ENCODE results near the gene CLASRP.

The CLASRP gene

GRCh38 chr19:45087531-45087930, 48.7 kb downstream of the CLASRP start:
- peak; percentile 54 for DNase-seq

DNA sequence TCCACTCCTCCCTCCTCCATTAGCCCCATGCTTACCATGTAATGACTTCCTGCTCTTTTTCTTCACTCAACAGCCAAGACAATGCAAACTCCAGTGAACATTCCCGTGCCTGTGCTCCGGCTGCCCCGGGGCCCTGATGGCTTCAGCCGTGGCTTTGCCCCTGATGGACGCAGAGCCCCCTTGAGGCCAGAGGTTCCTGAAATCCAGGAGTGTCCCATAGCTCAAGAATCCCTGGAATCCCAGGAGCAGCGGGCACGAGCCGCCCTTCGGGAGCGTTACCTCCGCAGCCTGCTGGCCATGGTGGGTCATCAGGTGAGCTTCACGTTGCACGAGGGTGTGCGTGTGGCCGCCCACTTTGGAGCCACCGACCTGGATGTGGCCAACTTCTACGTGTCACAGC, 51.2 kb downstream of the CLASRP start:
- no peak for DNase-seq

DNA sequence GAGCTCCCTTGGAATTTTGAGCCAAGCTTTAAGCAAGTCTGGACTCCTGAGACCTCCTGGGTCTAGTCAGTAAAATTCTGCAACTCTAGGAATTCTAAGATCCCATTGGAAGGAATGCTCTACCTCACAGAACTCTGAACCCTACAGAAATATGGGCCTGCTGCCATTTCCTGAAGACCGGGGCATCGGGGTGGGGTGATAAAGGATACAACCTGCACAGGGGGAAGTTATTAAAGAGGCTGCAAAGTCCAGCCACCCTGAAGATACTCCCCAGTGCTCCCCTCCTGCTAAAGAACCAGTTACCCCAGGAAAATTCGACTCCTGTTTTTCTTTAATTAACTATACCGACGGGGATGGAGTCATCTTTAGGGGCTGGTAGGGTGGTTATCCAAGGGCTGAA, 51.8 kb downstream of the CLASRP start:
- DNase-seq, result no peak

DNA sequence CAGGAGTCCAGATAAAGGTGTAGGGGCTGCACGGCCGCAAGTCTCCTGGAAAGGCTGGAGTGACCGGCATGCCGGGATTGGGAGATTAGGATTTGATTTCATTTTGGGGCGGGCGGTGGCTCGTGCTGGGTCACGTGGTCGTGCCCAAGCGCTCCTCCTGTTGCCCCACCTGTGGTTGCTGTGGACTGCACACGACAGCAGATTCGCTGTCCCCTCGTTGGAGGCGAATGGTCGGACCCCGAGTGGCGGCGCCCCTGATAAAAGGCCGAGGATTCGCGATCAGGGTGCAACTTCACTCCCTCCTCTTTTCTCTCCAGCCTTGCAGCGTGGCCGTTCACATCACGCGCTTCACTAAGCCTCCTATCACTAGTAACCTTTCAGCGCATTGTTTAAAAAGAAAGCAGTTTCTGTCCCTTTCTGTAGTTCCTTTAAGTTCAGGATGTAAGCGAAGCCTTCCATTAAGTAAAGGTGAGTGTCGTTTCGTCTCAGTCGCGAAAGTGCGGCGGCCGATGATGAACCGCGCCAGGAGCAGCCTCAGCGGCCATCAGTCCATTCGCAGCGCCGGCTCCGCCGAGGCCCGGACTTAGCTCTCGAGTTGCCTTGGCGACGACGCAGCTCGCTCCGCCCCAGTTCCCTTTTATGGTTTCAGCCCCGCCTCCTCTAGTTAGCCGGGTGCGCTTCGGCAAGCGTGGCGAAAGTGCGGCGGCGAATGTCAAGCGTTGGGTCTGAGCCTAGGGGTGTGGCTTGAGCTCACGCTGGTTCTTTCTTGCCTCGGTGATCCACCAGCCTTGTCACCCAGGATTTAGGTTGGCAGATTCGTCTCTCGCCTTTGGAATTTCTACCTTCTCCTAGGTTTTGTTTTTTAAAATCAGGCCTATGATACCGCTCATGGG, 52.4 kb downstream of the CLASRP start:
- DNase-seq, result peak; percentile 97

- peak; percentile 83 for DNase-seq
These were observed 54.2 kb downstream of the CLASRP start, which contains the start of gene PPP1R37 for GRCh38 chr19:45092747-45093678. PPP1R37 (plus strand) TSS chr19:45093179; CDS start chr19:45093326, 147 bp downstream.

- DNase-seq, result no peak
These were observed 55.3 kb downstream of the CLASRP start for GRCh38 chr19:45094137-45094536.

GRCh38 chr19:45094707-45095106, 55.9 kb downstream of the CLASRP start:
- DNase-seq, result no peak

DNA sequence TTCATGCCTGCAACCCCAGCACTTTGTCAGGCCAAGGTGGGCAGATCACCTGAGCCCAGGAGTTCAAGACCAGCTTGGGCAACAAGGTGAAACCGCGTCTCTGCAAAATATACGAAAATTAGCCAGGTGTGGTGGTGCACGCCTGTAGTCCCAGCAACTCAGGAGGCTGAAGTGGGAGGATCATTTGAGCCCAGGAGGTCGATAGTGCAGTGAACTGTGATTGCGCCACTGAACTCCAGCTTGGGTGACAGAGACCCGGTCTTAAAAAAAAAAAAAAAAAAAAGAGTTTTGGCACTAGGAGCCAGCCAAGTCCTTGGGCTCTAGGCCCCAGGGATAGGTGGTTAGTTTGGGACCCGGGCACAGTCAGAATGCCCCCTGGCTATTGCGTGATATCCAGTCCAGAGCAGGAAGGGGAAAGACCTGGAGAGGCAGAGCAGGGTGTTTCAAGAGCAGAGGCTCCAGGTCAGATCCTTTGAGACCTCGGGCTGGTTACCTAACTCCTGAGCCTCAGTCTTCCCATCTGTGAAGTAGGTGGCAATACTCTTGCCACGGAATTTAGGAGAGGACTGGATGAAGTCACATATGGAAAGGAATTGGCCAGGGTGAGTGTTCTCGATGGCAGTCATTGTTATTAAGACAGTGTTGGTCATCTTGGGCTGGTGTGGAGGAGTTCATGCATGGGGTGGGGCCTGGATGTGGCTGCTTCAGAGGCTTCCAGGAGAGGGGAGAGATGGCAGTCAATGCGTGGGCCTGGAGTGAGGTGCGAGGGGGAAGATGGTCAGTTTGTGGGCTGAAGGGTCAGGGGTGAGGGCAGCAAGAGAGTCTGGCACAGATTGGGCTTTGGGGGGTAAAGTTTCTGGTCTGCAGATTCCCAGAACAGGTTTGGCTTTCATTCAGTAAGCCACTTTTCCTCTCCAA, 56.9 kb downstream of the CLASRP start:
- no peak for DNase-seq

- no peak for DNase-seq
These were observed 57.9 kb downstream of the CLASRP start for GRCh38 chr19:45096700-45097099.

DNA sequence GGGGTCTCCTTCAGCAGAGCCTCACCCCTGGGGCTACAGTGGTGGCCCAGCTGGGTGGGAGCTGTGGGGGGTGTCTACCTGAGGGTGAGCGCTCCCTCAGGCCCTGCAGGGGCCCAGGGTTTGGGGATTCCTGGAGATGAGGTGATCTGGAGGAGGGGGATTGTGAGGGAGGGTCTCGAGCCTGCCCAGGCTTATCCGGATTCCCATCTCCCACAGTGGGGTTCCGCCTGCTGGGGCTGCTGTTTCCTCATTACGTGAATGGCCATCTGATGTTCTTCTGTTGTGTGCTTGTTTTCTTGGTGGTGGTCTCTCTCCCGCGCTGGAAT, 58.6 kb downstream of the CLASRP start:
- no peak for DNase-seq

DNA sequence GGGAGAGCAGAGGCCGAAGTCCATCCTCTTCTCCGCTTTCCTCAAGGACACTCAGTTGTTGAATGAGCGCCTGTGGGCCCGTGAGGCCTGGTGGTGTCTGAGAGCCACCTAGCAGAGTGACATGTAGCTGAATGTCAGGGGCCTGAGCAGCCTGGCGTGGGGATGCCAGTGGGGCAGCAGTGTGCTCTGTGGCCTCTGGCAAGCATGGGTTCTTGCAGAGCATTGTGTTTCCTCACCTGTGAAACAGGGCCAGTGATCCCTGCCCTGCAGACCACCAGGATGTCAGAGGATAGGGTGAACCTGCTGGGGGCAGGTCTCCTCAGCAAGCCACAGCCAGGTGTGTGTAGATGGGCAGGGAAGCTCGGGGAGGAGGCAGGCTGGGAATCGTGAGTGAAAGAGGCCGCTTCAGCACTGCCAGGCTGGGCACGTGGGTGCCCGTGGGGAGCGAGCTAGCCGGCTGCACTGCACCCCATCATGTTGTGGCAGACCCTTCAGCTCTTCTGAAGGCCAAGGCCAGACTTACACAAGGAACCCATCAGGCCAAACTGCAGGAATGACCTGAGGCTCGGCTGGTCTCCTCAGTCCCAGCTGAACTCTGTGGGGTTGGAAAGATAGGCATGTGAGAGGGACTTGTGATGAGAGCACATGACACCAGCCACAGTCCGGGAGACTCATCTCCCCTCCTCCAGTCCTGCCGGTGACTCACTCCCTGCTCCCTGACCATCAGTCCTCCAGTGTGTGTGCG, 59.1 kb downstream of the CLASRP start:
- no peak for DNase-seq

GRCh38 chr19:45098521-45099466, 59.9 kb downstream of the CLASRP start:
- no peak for DNase-seq

- no peak for DNase-seq
These were observed 60.8 kb downstream of the CLASRP start for GRCh38 chr19:45099467-45100191.

GRCh38 chr19:45100201-45100600, 61.4 kb downstream of the CLASRP start:
- no peak for DNase-seq

- DNase-seq, result no peak
These were observed 62.0 kb downstream of the CLASRP start for GRCh38 chr19:45100846-45101252.

GRCh38 chr19:45101806-45102205, 63.0 kb downstream of the CLASRP start:
- no peak for DNase-seq

- DNase-seq, result no peak
These were observed 63.6 kb downstream of the CLASRP start for GRCh38 chr19:45102481-45102880.

GRCh38 chr19:45103156-45103507, 64.3 kb downstream of the CLASRP start:
- no peak for DNase-seq

DNA sequence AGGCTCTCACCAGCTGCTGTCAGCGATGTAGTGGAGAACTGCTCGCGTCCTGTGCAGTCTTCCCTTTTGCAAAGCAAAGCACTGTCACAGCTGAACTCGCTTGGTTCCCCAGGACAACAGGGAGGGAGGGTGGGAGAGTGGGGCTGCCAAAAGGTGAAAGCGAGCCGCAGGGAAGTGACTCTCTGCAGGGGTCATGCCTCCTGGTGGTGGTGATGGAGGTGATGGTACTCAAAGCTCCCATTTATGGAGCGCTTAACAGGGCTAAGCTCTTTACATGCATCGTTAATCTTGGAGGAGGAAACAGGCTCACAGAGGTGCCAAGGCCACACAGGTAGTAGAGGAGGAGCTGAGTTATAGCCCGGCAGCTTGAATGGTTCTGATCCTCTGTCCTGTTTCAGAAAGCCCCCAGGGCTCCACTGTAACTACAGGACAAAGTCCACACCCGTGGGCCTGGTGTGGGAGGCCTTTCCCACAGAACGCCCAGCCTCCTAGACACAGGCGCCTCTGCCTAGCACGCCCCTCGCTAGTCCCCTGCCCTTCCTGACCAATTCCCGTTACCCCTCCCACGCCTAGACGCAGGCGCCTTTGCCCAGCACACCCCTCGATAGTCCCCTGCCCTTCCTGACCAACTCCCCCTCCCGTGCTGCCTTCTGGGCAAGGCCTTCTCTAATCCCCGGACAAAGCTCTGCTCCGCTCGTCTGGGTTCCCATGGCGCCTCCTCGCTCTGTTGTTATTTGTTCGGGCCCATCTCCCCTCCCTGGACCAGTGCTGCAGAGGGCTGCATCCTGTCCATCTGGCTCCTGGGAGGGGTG, 64.9 kb downstream of the CLASRP start:
- no peak for DNase-seq

All from activated gamma-delta T cell (primary cell).